Right lobe of liver (tissue), 4 donors: ENCODE data around the gene RBM15B.

Source experiments
- CTCF ChIP-seq, 4 donors: fragments of 200-600 bp in 3 of 4; fragments of 450-650 bp in 1 of 4; IDR thresholded peaks; one replicate each; pipeline versions ENCODE4 v1.5.1 to v1.8.0; 2016 to 2022; ENCODE audit warnings: antibody characterized with exemption in 4 of 4, mild to moderate bottlenecking in 2 of 4
- POLR2A ChIP-seq: fragments of 450-650 bp; IDR thresholded peaks from one replicate; pipeline ENCODE4 v1.6.1; 2017; ENCODE audit warnings: antibody characterized with exemption, mild to moderate bottlenecking
- donor health status: DM: no; HTN: no; CAD: no.
- donor health status: DM: no; HTN: no; CAD: no.
- donor health status: DM: no; HTN: yes; CAD: no.

GRCh38 chr3:51350751-51351150 lies 40.3 kb upstream of the RBM15B start:
- no peak for TF ChIP-seq CTCF (IDR thresholded peaks at IDR 0.05)
- TF ChIP-seq POLR2A: no peak
